GM19324 (cell line): ENCODE results near the gene NOD2.

Source experiments
- ATAC-seq: cut with Tn5 transposase; IDR thresholded peaks from one replicate; pipeline ENCODE4 v1.9.1; 2021; ENCODE audit warnings: mild to moderate bottlenecking, moderate library complexity; ENCODE audit not compliant: unreplicated experiment, low FRiP score

NOD2 gene

DNA sequence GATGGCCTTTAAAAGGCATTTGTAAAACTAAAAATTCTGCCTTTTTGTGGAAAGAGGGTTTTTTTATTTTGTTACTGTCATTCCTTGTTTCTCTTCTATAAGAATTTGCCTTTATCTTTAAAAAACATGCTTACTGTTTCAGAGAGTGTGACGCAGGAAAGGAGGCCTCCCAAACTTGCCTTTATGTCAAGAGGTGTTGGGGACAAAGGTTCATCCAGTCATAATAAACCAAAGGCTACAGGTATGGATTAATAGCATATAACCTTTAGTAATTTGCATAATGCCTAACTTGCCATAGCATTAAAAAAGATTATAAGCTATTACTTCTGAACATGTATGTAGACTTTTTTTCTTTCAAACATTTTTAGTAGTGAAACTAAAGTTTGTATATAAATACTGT is 82.6 kb downstream of the NOD2 start:
- ATAC-seq: no peak

GRCh38 chr16:50778284-50779163 is 85.1 kb downstream of the NOD2 start:
- ATAC-seq: no peak

- no peak for ATAC-seq
Measured at GRCh38 chr16:50781043-50781442, 87.6 kb downstream of the NOD2 start.

- no peak for ATAC-seq
Measured at GRCh38 chr16:50781518-50781917, 88.1 kb downstream of the NOD2 start.
